Measurements from ENCODE around the gene RAPH1.

DNA sequence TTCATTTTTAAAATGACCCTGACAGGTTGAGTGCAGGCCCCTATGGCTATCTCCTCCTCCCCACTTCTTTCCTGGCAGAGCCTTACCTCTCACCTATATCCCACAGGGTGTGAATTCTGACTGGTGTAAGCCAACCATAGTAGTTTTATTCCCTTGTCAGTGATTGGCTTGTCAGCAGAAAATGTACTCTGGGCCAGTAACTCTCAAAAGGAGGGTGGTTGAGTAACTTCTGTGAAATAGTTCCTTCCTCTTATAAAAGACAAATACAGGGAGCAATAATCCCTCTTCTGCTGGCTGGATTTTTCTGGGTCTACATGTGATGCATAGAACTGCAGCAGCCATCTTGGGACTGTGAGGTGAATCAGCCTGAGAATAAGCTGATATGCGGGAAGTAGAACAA, 83.4 kb downstream of the RAPH1 start:
- TF ChIP-seq, protein P1, sequence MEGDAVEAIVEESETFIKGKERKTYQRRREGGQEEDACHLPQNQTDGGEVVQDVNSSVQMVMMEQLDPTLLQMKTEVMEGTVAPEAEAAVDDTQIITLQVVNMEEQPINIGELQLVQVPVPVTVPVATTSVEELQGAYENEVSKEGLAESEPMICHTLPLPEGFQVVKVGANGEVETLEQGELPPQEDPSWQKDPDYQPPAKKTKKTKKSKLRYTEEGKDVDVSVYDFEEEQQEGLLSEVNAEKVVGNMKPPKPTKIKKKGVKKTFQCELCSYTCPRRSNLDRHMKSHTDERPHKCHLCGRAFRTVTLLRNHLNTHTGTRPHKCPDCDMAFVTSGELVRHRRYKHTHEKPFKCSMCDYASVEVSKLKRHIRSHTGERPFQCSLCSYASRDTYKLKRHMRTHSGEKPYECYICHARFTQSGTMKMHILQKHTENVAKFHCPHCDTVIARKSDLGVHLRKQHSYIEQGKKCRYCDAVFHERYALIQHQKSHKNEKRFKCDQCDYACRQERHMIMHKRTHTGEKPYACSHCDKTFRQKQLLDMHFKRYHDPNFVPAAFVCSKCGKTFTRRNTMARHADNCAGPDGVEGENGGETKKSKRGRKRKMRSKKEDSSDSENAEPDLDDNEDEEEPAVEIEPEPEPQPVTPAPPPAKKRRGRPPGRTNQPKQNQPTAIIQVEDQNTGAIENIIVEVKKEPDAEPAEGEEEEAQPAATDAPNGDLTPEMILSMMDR (IDR thresholded peaks at IDR 0.05; ENCODE audit: low read depth, low read length), result no peak
- TF ChIP-seq EZH2phosphoT487 (IDR thresholded peaks at IDR 0.05; ENCODE audit: low read depth), result no peak
